GM18951 (cell line): ENCODE results near the gene CACNA1B.
"Not testable (repeated sequence)": the region's sequence is repeated elsewhere in the genome, so short reads cannot be mapped to it uniquely, and the experiment has no call there.

ENCODE experiments used
- POLR2A ChIP-seq: IDR thresholded peaks from 4 replicates; pipeline ENCODE4 v1.6.1; 2011; ENCODE audit warnings: mild to moderate bottlenecking; ENCODE audit not compliant: insufficient read length, insufficient read depth; ENCODE audit errors: extremely low read depth
- in situ Hi-C: fragments of 300-500 bp; cut with MboI; formaldehyde crosslinking; loops from one replicate; pipeline ENCODE4 v1.12.0; 2022; ENCODE audit warnings: low sequenced_read_pairs, mixed read lengths, inconsistent platforms; ENCODE audit not compliant: unreplicated experiment

Gene CACNA1B

DNA sequence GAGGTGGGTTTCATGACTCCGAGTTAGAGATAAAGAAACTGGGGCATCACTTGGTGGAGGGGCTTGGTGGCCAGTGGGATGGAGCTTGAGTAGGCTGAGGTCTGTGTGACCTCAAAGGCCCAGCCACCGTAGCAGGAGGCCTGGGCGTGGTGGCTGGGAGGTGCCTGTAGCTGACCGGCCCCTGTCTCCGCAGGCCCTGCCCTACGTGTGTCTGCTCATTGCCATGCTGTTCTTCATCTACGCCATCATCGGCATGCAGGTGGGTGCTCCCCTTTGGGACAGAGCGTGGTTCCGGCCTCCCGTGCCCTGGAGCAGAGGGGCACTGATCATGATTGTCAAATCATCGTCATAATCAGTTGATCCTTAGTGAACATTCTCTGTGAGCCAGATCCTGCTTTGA lies 196.2 kb downstream of the CACNA1B start:
- TF ChIP-seq POLR2A = no peak
- in situ Hi-C loops = no loop called here

DNA sequence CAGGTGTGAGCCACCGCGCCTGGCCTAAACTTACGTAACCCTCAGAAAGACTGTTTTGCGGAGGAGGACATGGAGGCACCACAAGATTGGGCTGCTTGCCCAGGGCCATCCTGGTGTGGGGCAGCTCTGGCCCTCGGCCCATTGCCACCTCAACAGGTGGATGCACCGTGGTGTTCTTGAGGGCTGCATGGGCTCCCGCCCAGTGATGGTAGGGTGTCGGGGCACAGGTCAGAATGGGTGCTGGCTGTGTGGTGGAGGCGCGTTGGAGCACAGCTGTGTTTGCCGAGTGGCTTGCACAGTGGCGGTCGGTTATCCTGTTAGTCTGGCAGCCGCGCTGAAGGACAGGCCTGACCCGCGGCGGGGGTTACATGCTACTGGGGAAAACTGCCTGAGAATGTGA lies 196.9 kb downstream of the CACNA1B start:
- in situ Hi-C loops = no loop called here
- TF ChIP-seq POLR2A = no peak

DNA sequence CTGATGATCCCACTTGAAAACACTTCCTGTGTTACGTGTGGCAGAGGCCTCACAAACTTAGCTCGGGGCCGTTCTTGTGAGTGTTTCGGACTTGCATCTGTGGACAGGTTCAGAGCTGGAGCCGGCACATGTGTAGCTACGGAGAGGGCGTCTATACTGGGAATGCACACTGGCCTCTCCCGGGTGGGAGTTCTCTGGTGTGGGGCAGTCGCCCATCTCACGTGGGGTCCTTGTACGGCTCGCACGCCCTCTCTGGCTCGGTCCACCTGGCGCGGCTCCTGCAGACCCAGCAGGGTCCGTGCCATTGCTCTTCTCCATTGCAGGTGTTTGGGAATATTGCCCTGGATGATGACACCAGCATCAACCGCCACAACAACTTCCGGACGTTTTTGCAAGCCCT lies 197.9 kb downstream of the CACNA1B start:
- TF ChIP-seq POLR2A = no peak
- in situ Hi-C loops = no loop called here

DNA sequence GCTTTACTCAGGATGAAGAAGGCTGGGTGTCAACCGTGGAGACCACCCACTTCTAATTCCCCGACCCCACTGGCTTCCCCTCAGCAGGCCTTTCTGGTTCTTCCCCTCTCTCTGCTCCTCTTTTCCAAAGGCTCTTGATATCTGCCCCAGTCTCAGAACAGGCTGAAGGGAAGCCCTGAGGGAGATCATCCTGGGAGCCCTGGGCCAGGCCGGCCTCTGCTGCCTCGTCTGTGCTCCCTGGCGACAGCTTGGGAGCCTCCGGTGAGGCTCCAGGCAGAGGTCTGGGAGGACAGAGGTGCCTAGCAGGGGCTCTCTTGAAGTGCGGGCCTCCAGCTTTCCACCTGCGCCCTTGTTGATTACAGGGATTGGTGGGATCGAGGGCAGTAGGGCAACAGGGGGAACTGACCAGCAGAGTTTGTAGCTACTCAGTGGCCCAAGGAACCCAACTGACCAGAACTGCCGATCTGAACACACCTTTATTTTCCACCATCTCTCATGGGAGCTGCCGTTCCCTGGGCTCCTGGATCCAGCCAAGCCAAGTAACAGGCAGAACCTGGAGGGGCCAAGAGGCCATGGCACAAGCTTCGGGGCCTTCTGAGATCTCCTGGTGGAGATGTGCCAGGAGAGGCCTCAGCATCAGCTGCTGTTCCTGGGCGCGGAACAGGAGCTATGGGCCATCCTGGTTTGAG lies 198.5 kb downstream of the CACNA1B start:
- in situ Hi-C loops = no loop called here
- no peak for TF ChIP-seq POLR2A

DNA sequence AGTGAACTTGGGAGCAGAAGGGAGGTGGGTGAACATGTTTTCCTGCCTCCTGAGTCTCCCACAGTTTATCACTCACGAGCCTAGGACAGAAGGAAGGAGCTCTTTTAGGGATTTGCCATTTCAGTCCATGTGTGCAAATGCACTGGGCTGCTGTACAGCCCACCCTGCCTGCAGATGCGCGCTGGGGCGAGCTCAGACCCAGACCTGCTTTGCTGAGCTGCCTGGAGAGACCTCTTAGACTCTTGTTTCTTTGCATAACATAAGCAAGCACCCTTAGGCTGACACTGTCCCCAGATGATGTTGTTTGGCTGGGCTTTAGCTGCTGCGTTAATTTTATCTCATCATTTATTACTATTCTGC lies 199.0 kb downstream of the CACNA1B start:
- TF ChIP-seq POLR2A = no peak
- in situ Hi-C loops = no loop called here

DNA sequence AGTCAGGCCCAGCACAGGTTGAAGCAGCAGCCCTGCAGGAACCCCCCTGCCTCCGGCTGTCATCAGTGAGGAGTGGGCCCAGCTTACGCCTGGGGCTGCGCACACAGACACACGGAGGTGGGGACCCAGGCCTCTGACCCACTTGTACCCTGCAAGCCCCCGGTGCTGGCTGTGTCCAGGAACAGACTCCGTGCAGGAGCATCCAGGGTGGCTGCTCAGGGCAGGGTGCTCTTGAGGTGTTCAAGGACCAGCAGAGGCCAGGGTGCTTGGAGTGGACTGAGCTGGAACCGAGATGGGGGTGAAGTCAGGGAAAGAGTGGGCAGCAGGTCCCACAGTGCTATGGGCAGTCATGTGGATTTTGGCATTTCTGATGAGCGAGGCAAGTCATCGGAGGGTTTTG lies 199.5 kb downstream of the CACNA1B start:
- in situ Hi-C loops = no loop called here
- TF ChIP-seq POLR2A = no peak

DNA sequence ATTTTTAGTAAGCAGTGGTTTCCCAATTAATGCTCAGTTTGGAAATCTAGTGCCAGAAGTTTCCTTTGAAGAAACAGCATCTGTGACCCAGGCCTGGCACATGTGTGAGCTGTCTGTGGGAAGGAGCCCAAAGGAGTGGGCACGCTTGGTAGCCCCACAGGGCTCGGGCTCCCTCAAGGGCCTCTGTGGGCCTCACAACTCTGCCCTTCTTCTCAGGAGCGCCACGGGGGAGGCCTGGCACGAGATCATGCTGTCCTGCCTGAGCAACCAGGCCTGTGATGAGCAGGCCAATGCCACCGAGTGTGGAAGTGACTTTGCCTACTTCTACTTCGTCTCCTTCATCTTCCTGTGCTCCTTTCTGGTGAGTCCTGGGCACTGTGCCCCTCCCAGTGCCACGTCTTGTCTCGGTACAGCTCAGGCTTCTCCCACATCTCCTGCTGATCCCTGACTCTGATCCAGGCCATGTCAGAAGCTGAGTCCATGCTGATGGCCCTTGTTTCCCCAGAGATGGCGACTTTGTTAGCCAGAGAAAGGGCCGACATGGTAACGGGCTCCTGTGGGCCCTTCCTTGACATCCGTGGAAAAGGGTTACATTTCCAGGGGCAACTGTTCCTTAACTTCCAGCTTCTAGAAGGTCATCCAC lies 200.4 kb downstream of the CACNA1B start:
- TF ChIP-seq POLR2A = no peak
- in situ Hi-C loops = no loop called here

DNA sequence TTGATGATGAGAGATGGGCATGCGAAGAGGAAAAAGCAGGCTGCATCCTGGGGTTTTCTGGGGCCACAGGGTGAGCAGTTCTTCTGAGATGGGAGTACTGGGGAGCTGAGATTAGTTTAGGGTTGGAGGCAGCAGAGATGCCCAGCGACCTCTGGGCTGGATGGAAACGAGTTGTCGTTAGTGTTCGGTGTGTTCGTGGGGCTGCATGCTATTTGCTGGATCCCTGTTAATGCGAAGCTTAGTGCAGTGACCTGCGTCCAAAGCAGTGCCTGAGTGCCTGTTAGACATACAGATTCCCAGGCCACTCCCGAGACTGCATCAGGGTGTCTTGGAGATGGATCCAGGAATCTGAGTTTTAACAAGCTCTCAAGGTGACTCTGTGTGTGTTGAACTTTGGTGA lies 201.3 kb downstream of the CACNA1B start:
- in situ Hi-C loops = no loop called here
- TF ChIP-seq POLR2A = no peak

DNA sequence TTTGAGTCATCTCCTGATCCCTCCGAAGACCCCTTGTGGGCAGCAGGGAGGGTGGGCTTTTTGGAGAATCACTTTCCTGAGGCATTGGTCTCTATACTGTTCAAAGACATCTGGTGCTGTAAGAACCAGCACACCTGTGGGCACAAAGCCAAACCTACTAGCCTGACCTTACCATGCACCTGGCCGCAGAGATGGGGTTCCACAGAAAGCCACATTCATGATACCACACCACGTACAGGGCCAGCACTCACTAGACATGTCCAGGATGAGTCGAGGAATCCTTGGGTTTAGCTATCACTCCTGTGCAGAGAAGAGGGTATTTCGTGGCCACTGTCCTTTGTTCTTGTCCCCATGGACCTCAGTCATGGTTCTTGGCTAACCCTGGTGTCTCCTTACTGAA lies 203.4 kb downstream of the CACNA1B start:
- no peak for TF ChIP-seq POLR2A
- in situ Hi-C loops = no loop called here

DNA sequence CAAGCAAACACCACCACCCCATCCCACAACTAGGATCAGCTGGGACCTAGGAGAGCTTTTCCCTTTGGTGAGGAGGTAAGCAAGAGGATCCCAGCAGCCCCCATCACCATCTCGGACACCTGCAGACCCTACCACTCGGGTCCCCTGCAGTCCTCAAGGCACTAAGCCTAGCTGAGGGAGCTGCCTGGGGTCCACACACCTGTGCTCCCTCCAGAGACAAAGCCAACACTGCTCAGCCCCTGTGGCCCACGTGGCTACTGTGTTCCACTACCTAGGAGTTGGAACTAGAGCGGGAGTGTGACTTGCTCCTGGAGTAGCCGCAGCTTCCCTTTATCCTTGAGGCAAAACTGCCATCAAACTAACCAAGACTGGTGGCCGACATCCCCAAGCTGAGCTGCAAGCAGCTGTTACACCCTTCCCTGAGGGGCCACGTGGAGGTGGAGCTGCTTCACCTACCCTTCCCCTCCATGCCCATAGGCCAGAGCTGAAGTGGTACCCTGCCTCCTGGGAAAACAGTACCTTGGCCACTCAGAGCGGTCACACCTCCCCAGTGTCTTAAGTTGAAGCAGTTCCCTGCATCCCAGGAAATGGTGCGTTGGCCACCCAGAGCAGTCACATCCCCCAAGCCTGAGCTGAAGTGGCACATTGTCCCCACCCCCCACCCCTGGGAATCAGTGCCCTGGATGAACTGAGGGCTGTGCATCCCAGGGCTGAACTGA lies 205.5 kb downstream of the CACNA1B start:
- in situ Hi-C loops = no loop called here
- TF ChIP-seq POLR2A = no peak

DNA sequence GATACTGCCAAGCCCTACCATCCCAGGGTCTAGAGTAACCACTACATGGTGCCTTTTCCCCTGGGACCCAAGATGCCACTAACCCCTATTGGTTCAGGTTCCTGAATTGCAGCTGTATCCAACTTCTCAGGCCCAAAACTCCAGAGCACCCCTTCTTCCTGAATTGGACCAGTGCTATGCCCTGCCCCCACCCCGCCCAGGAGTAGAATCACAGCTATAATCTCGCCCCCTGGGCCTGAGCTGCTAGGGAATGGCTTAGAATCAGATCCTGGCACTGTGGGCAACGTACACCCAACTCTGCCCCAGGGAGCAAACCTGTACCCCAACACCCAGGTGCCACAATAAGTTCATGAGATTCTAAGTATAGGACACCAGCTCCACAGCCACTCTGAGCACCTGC lies 206.3 kb downstream of the CACNA1B start:
- no peak for TF ChIP-seq POLR2A
- in situ Hi-C loops = no loop called here

DNA sequence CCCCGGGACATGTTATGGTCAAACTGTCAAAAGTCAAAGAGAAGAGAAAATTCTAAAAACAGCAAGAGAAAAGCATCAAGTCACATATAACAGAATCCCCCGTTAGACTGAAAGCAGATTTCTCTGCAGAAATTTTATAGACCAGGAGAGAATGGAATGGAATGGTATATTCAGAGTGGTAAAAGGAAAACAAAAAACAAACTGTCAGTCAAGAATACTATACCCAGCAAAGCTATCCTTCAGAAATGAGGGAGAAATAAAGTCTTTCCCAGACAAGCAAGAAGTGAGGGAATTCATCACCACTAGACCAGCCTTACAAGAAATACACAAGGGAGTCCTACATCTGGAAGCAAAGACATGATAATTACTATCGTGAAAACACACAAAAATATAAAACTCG lies 208.0 kb downstream of the CACNA1B start:
- in situ Hi-C loops = no loop called here
- TF ChIP-seq POLR2A = no peak

DNA sequence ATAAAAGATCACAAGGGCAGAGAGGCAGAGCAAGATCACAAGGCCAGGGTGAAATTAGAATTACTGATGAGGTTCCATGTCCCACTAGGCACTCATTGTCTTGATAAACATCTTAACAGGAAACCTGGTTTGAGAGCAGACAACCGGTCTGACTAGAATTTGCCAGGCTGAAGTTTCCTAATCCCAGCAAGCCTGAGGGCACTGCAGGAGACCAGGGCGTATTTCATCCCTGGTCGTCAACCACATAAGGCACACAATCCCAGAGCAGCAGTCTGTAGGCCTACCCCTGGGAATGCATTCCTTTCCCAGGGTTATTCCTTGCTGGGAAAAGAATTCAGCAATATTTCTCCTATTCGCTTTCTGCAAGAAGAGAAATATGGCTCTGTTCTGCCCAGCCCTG lies 214.5 kb downstream of the CACNA1B start:
- in situ Hi-C loops = not testable (repeated sequence)

DNA sequence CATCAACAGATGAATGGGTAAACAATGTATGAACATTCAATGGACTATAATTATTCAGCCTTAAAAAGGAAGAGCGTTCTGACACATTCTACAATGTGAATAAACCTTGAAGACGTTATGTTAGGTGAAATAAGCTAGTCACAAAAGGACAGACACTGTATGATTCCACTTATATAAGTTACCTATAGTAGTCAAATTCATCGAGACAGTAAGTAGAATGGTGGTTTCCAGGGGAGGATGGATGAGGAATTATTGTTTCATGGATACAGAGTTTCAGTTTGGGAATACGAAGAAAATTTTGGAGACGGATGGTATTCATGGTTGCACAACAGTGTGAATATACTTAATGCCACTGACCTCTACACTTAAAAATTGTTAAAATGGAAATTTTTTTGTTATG lies 216.4 kb downstream of the CACNA1B start:
- TF ChIP-seq POLR2A = no peak
- in situ Hi-C loops = no loop called here
